ENCODE results near the gene FBXO17. TPM values are rescaled to one million over a fixed set of nuclear protein-coding genes. Genes with fewer than 3 reads are reported as not detected.

FBXO17 gene
- total RNA-seq, 1 donor from 2014 or later: 16.0 TPM

DNA sequence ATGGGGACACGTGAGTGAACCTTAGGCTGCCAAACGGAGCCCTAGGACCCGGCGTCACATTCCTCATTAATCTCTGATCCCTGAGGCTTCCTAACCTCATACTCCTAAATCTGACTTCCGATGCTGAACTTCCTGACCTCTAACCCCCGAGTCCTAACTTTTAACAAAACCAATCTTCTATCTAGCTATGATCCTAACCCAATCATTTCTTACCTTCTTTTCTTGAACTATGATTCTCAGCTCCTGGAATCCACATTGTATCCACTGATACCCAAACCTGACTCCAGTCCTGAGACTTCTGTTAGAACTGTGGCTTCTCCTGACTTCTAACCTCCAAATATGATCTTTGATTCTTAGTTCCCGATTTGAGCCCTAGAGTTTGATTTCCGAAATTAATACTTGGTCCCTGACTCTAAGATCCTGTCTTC lies 75.3 kb downstream of the FBXO17 start:
- peaks cover 18% of the 10 kb centered on the region for H3K4me1 Mint-ChIP-seq (ENCODE audit: unreplicated experiment)
- peak overlapping the region; percentile 97 for H3K27ac Mint-ChIP-seq (ENCODE audit: unreplicated experiment)
- peaks cover 6% of the 10 kb centered on the region for H3K36me3 Mint-ChIP-seq (ENCODE audit: low read depth, unreplicated experiment)
- peak overlapping the region; percentile 89 for H3K4me3 Mint-ChIP-seq (ENCODE audit: unreplicated experiment)
- H3K27me3 Mint-ChIP-seq (ENCODE audit: unreplicated experiment): peaks cover 7% of the 10 kb centered on the region
- H3K9me3 Mint-ChIP-seq (ENCODE audit: unreplicated experiment): no peaks in the 10 kb centered on the region
- TF ChIP-seq, protein P1, sequence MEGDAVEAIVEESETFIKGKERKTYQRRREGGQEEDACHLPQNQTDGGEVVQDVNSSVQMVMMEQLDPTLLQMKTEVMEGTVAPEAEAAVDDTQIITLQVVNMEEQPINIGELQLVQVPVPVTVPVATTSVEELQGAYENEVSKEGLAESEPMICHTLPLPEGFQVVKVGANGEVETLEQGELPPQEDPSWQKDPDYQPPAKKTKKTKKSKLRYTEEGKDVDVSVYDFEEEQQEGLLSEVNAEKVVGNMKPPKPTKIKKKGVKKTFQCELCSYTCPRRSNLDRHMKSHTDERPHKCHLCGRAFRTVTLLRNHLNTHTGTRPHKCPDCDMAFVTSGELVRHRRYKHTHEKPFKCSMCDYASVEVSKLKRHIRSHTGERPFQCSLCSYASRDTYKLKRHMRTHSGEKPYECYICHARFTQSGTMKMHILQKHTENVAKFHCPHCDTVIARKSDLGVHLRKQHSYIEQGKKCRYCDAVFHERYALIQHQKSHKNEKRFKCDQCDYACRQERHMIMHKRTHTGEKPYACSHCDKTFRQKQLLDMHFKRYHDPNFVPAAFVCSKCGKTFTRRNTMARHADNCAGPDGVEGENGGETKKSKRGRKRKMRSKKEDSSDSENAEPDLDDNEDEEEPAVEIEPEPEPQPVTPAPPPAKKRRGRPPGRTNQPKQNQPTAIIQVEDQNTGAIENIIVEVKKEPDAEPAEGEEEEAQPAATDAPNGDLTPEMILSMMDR (IDR thresholded peaks at IDR 0.05; ENCODE audit: unreplicated experiment): no peak
- DNase-seq (ENCODE audit: low spot score): no peak

DNA sequence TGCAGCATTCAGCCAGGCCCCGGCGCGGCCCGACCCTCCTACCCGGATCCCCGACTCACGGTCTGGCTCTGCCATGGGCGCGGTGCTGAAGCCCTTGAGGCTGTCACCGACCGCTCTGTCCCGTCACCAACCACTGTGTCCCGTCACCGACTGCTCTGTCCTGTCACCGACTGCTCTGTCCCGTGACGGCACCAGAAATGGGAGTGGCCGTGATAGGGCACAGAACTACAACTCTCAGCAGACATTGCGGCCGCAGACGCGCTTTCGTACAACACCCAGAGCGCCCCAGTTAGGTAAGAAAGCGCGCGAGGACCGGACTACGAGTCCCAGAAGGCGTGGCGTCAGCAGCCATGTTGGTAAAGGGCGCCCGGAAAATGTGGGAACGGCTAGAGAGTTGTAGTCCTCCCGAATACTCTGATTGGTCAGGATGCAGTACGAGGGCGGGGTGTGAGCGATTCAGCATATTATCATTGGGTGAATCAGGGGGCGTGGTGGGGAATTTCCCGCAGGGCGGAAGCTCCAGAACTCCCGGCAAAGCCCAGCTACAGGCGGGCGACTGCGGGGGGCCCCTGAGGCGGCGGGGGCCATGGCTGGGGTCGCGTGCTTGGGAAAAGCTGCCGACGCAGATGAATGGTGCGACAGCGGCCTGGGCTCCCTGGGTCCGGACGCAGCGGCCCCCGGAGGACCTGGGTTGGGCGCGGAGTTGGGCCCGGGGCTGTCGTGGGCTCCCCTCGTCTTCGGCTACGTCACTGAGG lies 75.9 kb downstream of the FBXO17 start, which contains the start of the genes NFKBIB and SIRT2:
TSS of gene NFKBIB (plus strand) at position 523 of the 755 bp plus-strand sequence. CDS start at position 587, 64 bp downstream.
TSS of gene SIRT2 (minus strand) at position 172 of the 755 bp plus-strand sequence. CDS start at position 75, 97 bp downstream.
- TF ChIP-seq, protein P1 (IDR thresholded peaks at IDR 0.05; ENCODE audit: unreplicated experiment): no peak
- no peaks in the 10 kb centered on the region for H3K9me3 Mint-ChIP-seq (ENCODE audit: unreplicated experiment)
- peak within 1 kb of the TSS; percentile 97 for H3K27ac Mint-ChIP-seq (ENCODE audit: unreplicated experiment)
- peak; percentile 95 for DNase-seq (ENCODE audit: low spot score)
- H3K4me3 Mint-ChIP-seq (ENCODE audit: unreplicated experiment): peak within 1 kb of the TSS; percentile 89
- peaks cover 17% of the 10 kb centered on the region for H3K4me1 Mint-ChIP-seq (ENCODE audit: unreplicated experiment)
- H3K27me3 Mint-ChIP-seq (ENCODE audit: unreplicated experiment): peaks cover 10% of the 10 kb centered on the region
- peaks cover 6% of the 10 kb centered on the region for H3K36me3 Mint-ChIP-seq (ENCODE audit: low read depth, unreplicated experiment)

DNA sequence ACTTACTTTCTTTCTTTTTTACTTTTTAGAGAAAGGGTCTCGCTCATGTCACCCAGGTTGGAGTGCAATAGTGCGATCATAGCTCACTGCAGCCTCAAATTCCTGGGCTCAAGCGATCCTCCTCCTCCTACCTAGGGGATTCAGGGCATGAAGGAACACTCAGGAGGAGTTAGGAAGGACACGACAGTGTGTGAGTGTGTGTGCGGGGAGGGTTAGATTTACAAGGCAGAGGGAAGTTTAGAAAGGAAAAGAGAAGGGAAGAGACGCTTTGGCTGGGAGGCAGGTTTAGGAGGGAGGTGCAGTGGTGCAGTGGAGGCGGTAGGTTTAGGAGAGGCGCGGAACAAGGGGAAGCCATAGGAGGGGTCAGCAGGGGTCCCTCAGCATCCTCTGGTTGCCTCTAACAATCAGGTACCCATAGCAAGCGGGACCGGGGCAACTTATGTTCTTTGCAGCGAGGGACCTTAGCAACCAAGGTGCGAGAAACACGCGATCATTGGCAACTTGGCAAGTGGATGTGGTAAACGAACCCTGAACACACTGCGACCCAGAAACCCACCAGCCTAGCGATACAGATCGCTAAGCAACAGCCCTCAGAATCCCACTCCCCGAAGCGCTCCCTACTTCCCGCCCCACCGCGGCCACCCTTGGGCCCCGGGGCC lies 76.6 kb downstream of the FBXO17 start:
- H3K4me1 Mint-ChIP-seq (ENCODE audit: unreplicated experiment): peaks cover 11% of the 10 kb centered on the region
- peak overlapping the region; percentile 89 for H3K4me3 Mint-ChIP-seq (ENCODE audit: unreplicated experiment)
- TF ChIP-seq, protein P1 (IDR thresholded peaks at IDR 0.05; ENCODE audit: unreplicated experiment): no peak
- H3K36me3 Mint-ChIP-seq (ENCODE audit: low read depth, unreplicated experiment): peaks cover 4% of the 10 kb centered on the region
- H3K27ac Mint-ChIP-seq (ENCODE audit: unreplicated experiment): peak overlapping the region; percentile 71
- H3K27me3 Mint-ChIP-seq (ENCODE audit: unreplicated experiment): peaks cover 11% of the 10 kb centered on the region
- no peak for DNase-seq (ENCODE audit: low spot score)
- no peaks in the 10 kb centered on the region for H3K9me3 Mint-ChIP-seq (ENCODE audit: unreplicated experiment)

DNA sequence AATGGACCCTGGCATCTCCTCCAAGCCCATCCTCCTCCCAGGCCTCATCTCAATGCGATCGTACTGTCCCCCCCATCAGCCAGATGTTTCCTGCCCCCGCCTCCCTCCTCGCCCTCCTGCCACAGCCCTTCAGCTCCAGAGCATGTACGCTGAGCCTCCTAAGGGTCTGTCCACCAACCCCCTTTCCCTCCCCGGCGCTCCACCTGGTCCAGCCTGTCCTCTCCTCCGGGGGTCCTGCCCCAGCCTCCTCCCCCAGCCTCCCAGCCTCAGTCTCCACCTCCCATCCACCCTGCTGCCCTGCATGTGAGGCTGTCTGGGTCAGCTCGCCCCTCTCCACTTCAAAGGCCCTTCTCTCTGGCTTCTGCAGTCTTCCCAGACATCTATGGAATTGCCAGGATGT lies 80.6 kb downstream of the FBXO17 start:
- DNase-seq (ENCODE audit: low spot score): no peak
- Mint-ChIP-seq H3K27me3 (ENCODE audit: unreplicated experiment) (peaks cover 10% of the 10 kb centered on the region), H3K9me3 (ENCODE audit: unreplicated experiment) (no peaks in the 10 kb centered on the region), H3K27ac (ENCODE audit: unreplicated experiment) (peak overlapping the region; percentile 72), H3K4me3 (ENCODE audit: unreplicated experiment) (no peak overlapping the region), H3K4me1 (ENCODE audit: unreplicated experiment) (peaks cover 8% of the 10 kb centered on the region), H3K36me3 (ENCODE audit: low read depth, unreplicated experiment) (peaks cover 11% of the 10 kb centered on the region)
- TF ChIP-seq, protein P1 (IDR thresholded peaks at IDR 0.05; ENCODE audit: unreplicated experiment): no peak

Data from endothelial cell (in vitro differentiated cells).